ES-I3 (cell line): ENCODE data around the gene ANKS6.
A peak's percentile ranks its signal among the peaks of the same experiment; 100 is the strongest.

ENCODE experiments used
- H3K36me3 ChIP-seq: 2 replicates; pipeline ENCODE4 v1.6.1; 2013; ENCODE audit warnings: mild to moderate bottlenecking, low read length, control low read depth, moderate library complexity; ENCODE audit not compliant: insufficient read depth
- H3K4me1 ChIP-seq: 2 replicates; pipeline ENCODE4 v1.6.1; 2013; ENCODE audit warnings: mild to moderate bottlenecking, control low read depth, low read length; ENCODE audit not compliant: insufficient read depth
- H3K9ac ChIP-seq: 2 replicates; pipeline ENCODE4 v1.6.1; 2013; ENCODE audit warnings: low read depth, mild to moderate bottlenecking, low read length, moderate library complexity
- H3K9me3 ChIP-seq: 2 replicates; pipeline ENCODE4 v1.6.1; 2013; ENCODE audit warnings: mild to moderate bottlenecking, low read length, moderate library complexity; ENCODE audit not compliant: control insufficient read depth, insufficient read depth

Gene ANKS6

GRCh38 chr9:98707166-98708102 is 88.9 kb downstream of the ANKS6 start:
- Histone ChIP-seq H3K4me1 (no peaks in the 10 kb centered on the region; the same call in 1 of the 2 replicates), H3K36me3 (no peaks in the 10 kb centered on the region), H3K9ac (peak overlapping the region; percentile 40; the same call in 1 of the 2 replicates), H3K9me3 (no peaks in the 10 kb centered on the region)

- no peaks in the 10 kb centered on the region; the same call in 1 of the 2 replicates for H3K4me1 ChIP-seq
- H3K9ac ChIP-seq = peak overlapping the region; percentile 40; the same call in 1 of the 2 replicates
Measured at GRCh38 chr9:98706651-98707165, 89.6 kb downstream of the ANKS6 start.

GRCh38 chr9:98702835-98703380 is 93.4 kb downstream of the ANKS6 start:
- H3K4me1 ChIP-seq = no peaks in the 10 kb centered on the region
- H3K9ac ChIP-seq = no peak overlapping the region
- peaks cover 4% of the 10 kb centered on the region; the same call in 1 of the 2 replicates for H3K9me3 ChIP-seq
- H3K36me3 ChIP-seq = no peaks in the 10 kb centered on the region

More at GRCh38 chr9:98706651-98707165, 89.6 kb downstream of the ANKS6 start:
- no peaks in the 10 kb centered on the region for H3K9me3 ChIP-seq
- no peaks in the 10 kb centered on the region for H3K36me3 ChIP-seq

DNA sequence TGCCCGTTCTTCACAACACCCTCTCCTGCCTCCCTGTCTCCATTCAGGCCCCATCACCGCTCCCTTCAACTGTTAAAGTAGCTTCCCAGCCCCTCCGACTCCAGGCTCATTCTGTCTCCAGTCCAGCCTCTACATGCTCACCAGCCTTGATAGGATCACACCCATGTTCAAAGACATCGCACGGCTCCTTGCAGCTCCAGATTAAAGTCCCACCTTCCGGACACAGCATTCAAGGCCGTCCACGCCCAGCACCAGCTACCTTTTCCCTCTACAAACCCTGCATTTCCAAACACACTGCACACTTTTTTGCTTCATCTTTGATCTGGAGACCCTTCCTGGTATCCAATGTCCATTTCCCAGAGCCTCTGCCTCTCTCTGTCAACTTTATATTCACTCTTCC is 94.0 kb downstream of the ANKS6 start:
- H3K36me3 ChIP-seq = no peaks in the 10 kb centered on the region
- H3K9ac ChIP-seq = no peak overlapping the region
- H3K4me1 ChIP-seq = no peaks in the 10 kb centered on the region
- peaks cover 4% of the 10 kb centered on the region; the same call in 1 of the 2 replicates for H3K9me3 ChIP-seq

DNA sequence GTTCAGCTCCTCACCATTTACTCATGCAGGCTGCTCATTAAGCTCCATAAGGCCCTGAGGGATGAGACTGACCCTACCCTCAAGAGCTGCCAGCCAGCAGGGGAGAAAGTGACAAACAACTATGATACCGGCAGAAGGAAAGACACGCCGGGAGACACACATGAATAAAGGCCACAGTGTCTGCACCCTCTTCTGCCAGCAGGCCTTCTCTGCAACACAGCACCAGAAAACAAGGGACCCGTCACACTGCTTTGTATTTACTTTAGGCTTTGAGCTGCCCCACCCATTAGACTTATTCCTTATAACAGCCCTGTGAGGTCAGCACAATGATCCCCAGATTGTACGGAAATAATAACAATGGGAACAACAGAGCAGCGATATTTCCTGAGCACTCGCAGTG is 94.8 kb downstream of the ANKS6 start:
- Histone ChIP-seq H3K4me1 (no peaks in the 10 kb centered on the region), H3K36me3 (no peaks in the 10 kb centered on the region), H3K9me3 (peaks cover 4% of the 10 kb centered on the region; the same call in 1 of the 2 replicates), H3K9ac (no peak overlapping the region)

DNA sequence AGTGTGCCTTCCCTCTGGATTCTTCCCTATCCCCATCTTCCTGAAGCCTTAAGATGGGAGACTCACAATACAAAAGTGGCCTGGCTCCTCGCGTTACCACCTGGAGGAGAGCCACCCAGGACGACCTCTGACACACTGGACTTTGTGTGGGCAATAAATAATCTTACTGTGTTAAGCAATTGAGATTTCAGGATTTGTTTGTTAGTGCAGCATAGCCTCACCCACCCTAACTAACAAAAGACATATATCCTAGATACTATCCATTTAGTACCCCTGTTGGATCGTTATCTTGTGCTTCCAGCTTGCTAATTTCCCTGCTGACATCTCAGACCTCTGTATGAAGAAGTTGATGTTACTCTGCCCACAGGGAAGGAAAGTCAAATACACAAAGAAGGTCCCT is 95.6 kb downstream of the ANKS6 start:
- no peaks in the 10 kb centered on the region for H3K4me1 ChIP-seq
- peaks cover 4% of the 10 kb centered on the region; the same call in 1 of the 2 replicates for H3K9me3 ChIP-seq
- H3K9ac ChIP-seq = no peak overlapping the region
- H3K36me3 ChIP-seq = no peaks in the 10 kb centered on the region

DNA sequence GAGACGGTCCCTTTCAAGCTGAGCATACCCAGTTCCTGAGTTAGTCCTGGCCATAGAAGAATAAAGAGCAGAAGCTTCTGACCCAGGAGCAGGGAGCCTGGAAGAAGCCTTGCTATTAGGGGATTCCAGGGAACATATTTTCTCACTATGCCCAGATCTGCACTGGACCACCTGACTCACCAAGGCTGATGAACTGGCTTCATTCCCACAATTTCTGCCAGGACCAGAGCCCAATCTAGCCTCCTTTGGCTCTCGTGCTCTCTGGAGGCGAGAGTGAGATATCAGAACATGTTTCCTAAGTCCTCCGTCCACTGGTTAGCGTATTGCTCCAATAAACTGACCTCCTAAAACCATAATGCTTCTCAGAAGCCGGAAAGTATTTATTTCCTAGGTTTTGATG is 97.5 kb downstream of the ANKS6 start:
- peaks cover 4% of the 10 kb centered on the region; the same call in 1 of the 2 replicates for H3K9me3 ChIP-seq
- no peaks in the 10 kb centered on the region for H3K36me3 ChIP-seq
- no peak overlapping the region for H3K9ac ChIP-seq
- H3K4me1 ChIP-seq = no peaks in the 10 kb centered on the region

- Histone ChIP-seq H3K9ac (no peak overlapping the region), H3K4me1 (no peaks in the 10 kb centered on the region), H3K36me3 (no peaks in the 10 kb centered on the region), H3K9me3 (no peaks in the 10 kb centered on the region)
Measured at GRCh38 chr9:98694943-98695342, 101.4 kb downstream of the ANKS6 start.

DNA sequence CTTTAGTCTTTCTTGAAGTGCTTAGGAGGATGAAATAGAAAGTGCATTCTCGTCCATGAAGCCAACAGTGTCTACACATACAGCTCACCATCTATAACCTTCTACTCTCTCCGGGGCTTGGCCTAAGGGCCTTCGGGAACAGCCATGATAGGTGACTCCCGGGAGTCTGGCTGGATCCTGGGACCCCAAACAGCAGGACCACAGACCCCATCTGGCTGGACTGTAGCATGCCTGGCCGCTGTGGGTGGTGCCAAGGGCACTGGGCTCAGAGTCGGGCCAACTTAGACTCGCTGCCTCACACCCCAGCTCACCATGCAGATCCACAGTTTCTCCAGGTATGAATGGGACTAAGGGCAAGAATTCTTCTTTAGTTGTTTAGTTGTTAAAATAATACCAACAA is 104.0 kb downstream of the ANKS6 start:
- H3K9ac ChIP-seq = no peak overlapping the region
- no peaks in the 10 kb centered on the region for H3K36me3 ChIP-seq
- H3K4me1 ChIP-seq = peaks cover under 1% of the 10 kb centered on the region; the same call in 1 of the 2 replicates
- no peaks in the 10 kb centered on the region for H3K9me3 ChIP-seq

DNA sequence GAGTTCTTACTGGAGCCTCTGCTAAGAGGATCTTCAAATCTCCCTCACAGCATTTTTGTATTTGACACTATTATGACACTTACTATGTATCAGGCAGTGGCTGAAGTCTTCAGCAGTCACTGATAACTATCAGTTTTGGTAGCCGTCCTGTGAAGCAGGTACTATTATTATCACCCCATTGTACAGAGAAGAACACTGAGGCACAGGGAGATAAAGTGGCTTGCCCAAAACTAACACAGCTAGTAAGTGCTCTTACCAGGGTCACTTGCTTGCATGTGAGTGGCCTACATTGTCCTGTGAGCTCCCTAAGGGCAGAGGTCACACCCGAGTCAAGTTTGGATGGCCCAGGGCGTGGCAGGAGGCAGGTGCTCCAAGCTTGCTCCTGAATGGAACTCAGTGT is 104.5 kb downstream of the ANKS6 start:
- Histone ChIP-seq H3K4me1 (peaks cover 4% of the 10 kb centered on the region), H3K36me3 (no peaks in the 10 kb centered on the region), H3K9me3 (no peaks in the 10 kb centered on the region), H3K9ac (no peak overlapping the region)

- H3K9ac ChIP-seq = no peak overlapping the region
- peaks cover 4% of the 10 kb centered on the region for H3K4me1 ChIP-seq
- no peaks in the 10 kb centered on the region for H3K9me3 ChIP-seq
- no peaks in the 10 kb centered on the region for H3K36me3 ChIP-seq
Measured at GRCh38 chr9:98690686-98691085, 105.7 kb downstream of the ANKS6 start.

DNA sequence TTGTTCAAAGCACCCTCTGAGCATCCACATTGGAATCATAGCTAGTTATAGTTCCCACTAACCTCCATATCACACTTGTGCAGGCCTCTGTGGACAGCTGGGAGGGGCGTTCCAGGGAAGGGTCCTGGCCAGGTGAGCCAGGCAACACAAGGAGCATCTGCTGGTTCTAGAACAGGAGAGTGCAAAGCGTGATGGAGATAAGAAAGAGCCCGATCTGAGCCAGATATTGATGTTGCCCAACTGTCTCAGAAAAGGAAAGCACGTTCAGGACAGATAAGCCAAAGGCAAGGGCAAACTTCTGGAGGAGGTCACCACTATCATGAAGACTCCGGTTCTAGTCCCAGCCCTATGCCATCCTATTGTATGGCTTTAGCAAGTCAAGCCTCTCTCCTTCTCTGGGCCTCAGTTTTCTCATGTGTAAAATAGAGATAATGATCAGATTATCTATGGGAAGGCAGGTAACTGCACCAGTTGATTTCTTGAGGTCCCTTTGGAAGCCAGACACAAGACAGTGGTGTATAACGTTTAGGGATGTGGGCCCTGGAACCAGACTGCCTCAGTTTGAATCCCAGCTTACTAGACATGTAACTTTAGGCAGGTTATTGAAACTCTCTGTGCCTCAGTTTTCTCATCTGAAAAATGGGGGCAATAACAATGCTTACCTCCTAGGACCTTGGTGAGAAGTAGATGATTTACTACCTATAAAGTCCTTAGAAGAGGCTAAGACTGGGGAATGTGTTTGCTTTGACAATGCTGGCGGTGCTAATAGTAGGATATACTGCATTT is 107.5 kb downstream of the ANKS6 start:
- Histone ChIP-seq H3K9me3 (no peaks in the 10 kb centered on the region), H3K36me3 (no peaks in the 10 kb centered on the region), H3K9ac (no peak overlapping the region), H3K4me1 (peaks cover 4% of the 10 kb centered on the region)

DNA sequence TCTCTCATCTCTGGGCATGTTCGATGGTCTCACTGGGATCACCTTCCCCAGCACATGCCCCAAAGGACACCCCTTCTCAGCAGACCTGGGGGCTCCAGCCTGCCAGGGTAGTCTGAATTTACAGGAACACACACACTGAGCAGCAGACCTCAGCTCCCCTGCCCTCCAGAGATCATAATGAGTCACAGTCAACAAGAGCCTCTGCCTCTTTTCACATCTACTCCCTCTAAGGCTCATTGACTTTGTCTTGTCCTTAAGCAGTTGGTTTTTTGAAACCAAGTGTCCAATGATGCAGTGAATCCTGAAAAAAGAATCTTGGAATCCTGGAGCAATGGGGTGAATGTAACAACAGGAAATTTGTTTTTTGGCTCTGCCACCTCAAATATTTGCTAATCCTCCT is 108.4 kb downstream of the ANKS6 start:
- H3K4me1 ChIP-seq = peaks cover 4% of the 10 kb centered on the region
- no peaks in the 10 kb centered on the region for H3K9me3 ChIP-seq
- H3K9ac ChIP-seq = no peak overlapping the region
- H3K36me3 ChIP-seq = no peaks in the 10 kb centered on the region
